IPS DF 6.9 (cell line): Measurements from ENCODE around the gene AOPEP.

ENCODE experiments used
- DNase-seq: peaks from one replicate; pipeline ENCODE4 v3.0.0-alpha.2; 2013; ENCODE audit warnings: low read depth, low spot score
- H3K27ac ChIP-seq: one replicate; pipeline ENCODE4 v1.5.1; 2013; ENCODE audit warnings: low read length, control low read depth
- H3K27me3 ChIP-seq: 2 replicates; pipeline ENCODE4 v1.6.1; 2013; ENCODE audit warnings: mild to moderate bottlenecking, low read length; ENCODE audit not compliant: control insufficient read depth, insufficient read depth
- H3K36me3 ChIP-seq: 2 replicates; pipeline ENCODE4 v1.6.1; 2013; ENCODE audit warnings: low read length; ENCODE audit not compliant: control insufficient read depth, insufficient read depth
- H3K4me1 ChIP-seq: 2 replicates; pipeline ENCODE4 v1.6.1; 2013; ENCODE audit warnings: low read length; ENCODE audit not compliant: control insufficient read depth, insufficient read depth
- H3K4me3 ChIP-seq: 2 replicates; pipeline ENCODE4 v1.5.1; 2013; ENCODE audit warnings: mild to moderate bottlenecking, low read length
- H3K9me3 ChIP-seq: 2 replicates; pipeline ENCODE4 v1.6.1; 2013; ENCODE audit warnings: low read length, inconsistent platforms; ENCODE audit not compliant: control insufficient read depth, insufficient read depth
- WGBS: extraction: QIAGEN DNeasy Blood & Tissue Kit; methylation state at CpG from one replicate; pipeline ENCODE4 v1.1.7; 2013; ENCODE audit warnings: mixed read lengths, missing lambda C conversion rate; ENCODE audit not compliant: insufficient read length, insufficient coverage; 5-methylcytosine and 5-hydroxymethylcytosine counted together

AOPEP gene

GRCh38 chr9:95094002-95094401, 367.5 kb downstream of the AOPEP start:
- Histone ChIP-seq H3K9me3 (no peaks in the 10 kb centered on the region), H3K27ac (no peak overlapping the region), H3K4me1 (peaks cover 2% of the 10 kb centered on the region; the same call in 1 of the 2 replicates), H3K36me3 (no peaks in the 10 kb centered on the region), H3K27me3 (no peaks in the 10 kb centered on the region), H3K4me3 (no peak overlapping the region)
- WGBS: no CpG with 5 or more reads among the region's 10 CpGs
- no peak for DNase-seq

- Histone ChIP-seq H3K36me3 (no peaks in the 10 kb centered on the region), H3K27me3 (no peaks in the 10 kb centered on the region), H3K27ac (no peak overlapping the region), H3K4me1 (peaks cover 2% of the 10 kb centered on the region; the same call in 1 of the 2 replicates), H3K4me3 (no peak overlapping the region), H3K9me3 (no peaks in the 10 kb centered on the region)
- DNase-seq: no peak
- WGBS: no CpG with 5 or more reads among the region's 22 CpGs
These were observed 369.3 kb downstream of the AOPEP start for GRCh38 chr9:95095641-95096355.

GRCh38 chr9:95096381-95096780, 369.9 kb downstream of the AOPEP start:
- no peak overlapping the region for H3K27ac ChIP-seq
- H3K4me1 ChIP-seq: peaks cover 2% of the 10 kb centered on the region; the same call in 1 of the 2 replicates
- no peak overlapping the region for H3K4me3 ChIP-seq
- no peaks in the 10 kb centered on the region for H3K36me3 ChIP-seq
- no peak for DNase-seq
- no peaks in the 10 kb centered on the region for H3K27me3 ChIP-seq
- WGBS: no CpG with 5 or more reads among the region's 12 CpGs
- H3K9me3 ChIP-seq: no peaks in the 10 kb centered on the region

GRCh38 chr9:95096807-95097206, 370.3 kb downstream of the AOPEP start:
- no peak overlapping the region for H3K4me3 ChIP-seq
- H3K27ac ChIP-seq: no peak overlapping the region
- no CpG with 5 or more reads among the region's 6 CpGs for WGBS
- DNase-seq: no peak
- H3K27me3 ChIP-seq: no peaks in the 10 kb centered on the region
- no peaks in the 10 kb centered on the region for H3K36me3 ChIP-seq
- peaks cover 2% of the 10 kb centered on the region; the same call in 1 of the 2 replicates for H3K4me1 ChIP-seq
- H3K9me3 ChIP-seq: no peaks in the 10 kb centered on the region

GRCh38 chr9:95097279-95097678, 370.8 kb downstream of the AOPEP start:
- peaks cover 2% of the 10 kb centered on the region; the same call in 1 of the 2 replicates for H3K4me1 ChIP-seq
- H3K9me3 ChIP-seq: no peaks in the 10 kb centered on the region
- no peak overlapping the region for H3K4me3 ChIP-seq
- no peak overlapping the region for H3K27ac ChIP-seq
- WGBS: no CpG with 5 or more reads among the region's 7 CpGs
- H3K27me3 ChIP-seq: no peaks in the 10 kb centered on the region
- DNase-seq: no peak
- no peaks in the 10 kb centered on the region for H3K36me3 ChIP-seq

- H3K4me3 ChIP-seq: no peak overlapping the region
- no peaks in the 10 kb centered on the region for H3K36me3 ChIP-seq
- H3K27ac ChIP-seq: no peak overlapping the region
- H3K27me3 ChIP-seq: no peaks in the 10 kb centered on the region
- H3K4me1 ChIP-seq: peaks cover 2% of the 10 kb centered on the region; the same call in 1 of the 2 replicates
- no peak for DNase-seq
- no peaks in the 10 kb centered on the region for H3K9me3 ChIP-seq
- no CpG with 5 or more reads among the region's 12 CpGs for WGBS
These were observed 372.0 kb downstream of the AOPEP start for GRCh38 chr9:95098391-95098921.

GRCh38 chr9:95099321-95100070, 373.0 kb downstream of the AOPEP start:
- H3K4me3 ChIP-seq: no peak overlapping the region
- H3K36me3 ChIP-seq: no peaks in the 10 kb centered on the region
- no peaks in the 10 kb centered on the region for H3K9me3 ChIP-seq
- DNase-seq: no peak
- H3K27ac ChIP-seq: no peak overlapping the region
- no peaks in the 10 kb centered on the region for H3K27me3 ChIP-seq
- H3K4me1 ChIP-seq: no peaks in the 10 kb centered on the region
- no CpG with 5 or more reads among the region's 24 CpGs for WGBS

GRCh38 chr9:95100071-95100627, 373.6 kb downstream of the AOPEP start:
- Histone ChIP-seq H3K27ac (no peak overlapping the region), H3K9me3 (no peaks in the 10 kb centered on the region), H3K4me3 (no peak overlapping the region), H3K27me3 (no peaks in the 10 kb centered on the region), H3K36me3 (no peaks in the 10 kb centered on the region), H3K4me1 (no peaks in the 10 kb centered on the region)
- no CpG with 5 or more reads among the region's 4 CpGs for WGBS
- no peak for DNase-seq

GRCh38 chr9:95101326-95101725, 374.8 kb downstream of the AOPEP start:
- Histone ChIP-seq H3K9me3 (no peaks in the 10 kb centered on the region), H3K4me3 (no peak overlapping the region), H3K27me3 (no peaks in the 10 kb centered on the region), H3K36me3 (no peaks in the 10 kb centered on the region), H3K4me1 (no peaks in the 10 kb centered on the region), H3K27ac (no peak overlapping the region)
- WGBS: no CpG with 5 or more reads among the region's 12 CpGs
- DNase-seq: no peak

- Histone ChIP-seq H3K27me3 (no peaks in the 10 kb centered on the region), H3K4me3 (no peak overlapping the region)
These were observed 375.5 kb downstream of the AOPEP start for GRCh38 chr9:95102001-95102433.

More at GRCh38 chr9:95102001-95102433, 375.5 kb downstream of the AOPEP start:
- Histone ChIP-seq H3K9me3 (no peaks in the 10 kb centered on the region), H3K4me1 (no peaks in the 10 kb centered on the region), H3K27ac (no peak overlapping the region), H3K36me3 (no peaks in the 10 kb centered on the region)
- no CpG with 5 or more reads among the region's 8 CpGs for WGBS
- no peak for DNase-seq
